GM19455 (cell line): Measurements from ENCODE around the gene GPT2.
"Not testable (repeated sequence)": the region's sequence is repeated elsewhere in the genome, so short reads cannot be mapped to it uniquely, and the experiment has no call there.

Experiments used
- ATAC-seq: cut with Tn5 transposase; IDR thresholded peaks from one replicate; pipeline ENCODE4 v1.9.1; 2021; ENCODE audit not compliant: unreplicated experiment

GPT2 gene

DNA sequence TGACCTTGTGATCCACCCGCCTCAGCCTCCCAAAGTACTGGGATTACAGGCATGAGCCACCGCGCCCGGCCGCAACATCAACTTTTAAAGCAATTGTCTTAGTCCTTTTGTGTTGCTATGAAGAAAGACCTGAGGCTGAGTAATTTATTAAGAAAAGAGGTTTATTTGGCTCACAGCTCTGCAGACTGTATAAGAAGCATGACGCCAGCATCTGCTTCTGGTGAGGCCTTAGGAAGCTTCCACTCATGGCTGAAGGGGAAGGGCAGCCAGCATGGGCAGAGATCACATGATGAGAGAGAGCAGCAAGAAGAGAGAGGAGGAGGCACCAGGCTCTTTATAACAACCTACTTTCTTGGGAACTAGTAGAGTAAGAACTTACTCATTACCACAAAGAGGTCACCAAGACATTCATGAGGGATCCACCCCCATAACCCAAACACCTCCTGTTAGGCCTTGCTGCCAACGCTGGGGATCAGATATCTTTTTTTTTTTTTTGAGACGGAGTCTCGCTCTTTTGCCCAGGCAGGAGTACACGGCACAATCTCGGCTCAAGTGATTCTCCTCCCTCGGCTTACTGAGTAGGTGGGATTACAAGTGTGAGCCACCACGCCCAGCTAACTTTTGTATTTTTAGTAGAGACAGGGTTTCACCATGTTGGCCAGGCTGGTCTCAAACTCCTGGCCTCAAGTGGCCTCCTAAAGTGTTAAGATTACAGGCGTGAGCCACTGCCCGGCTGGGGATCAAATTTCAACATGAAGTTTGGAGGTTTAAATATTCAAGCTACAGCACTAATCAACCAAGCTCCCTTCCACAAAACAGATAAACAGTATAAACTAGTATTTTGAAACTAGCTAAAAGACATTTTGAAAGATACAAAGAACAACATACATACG lies 21.4 kb upstream of the GPT2 start:
- no peak for ATAC-seq

- ATAC-seq: no peak
Measured at GRCh38 chr16:46866286-46866685, 17.9 kb upstream of the GPT2 start.

GRCh38 chr16:46867486-46867885 lies 16.7 kb upstream of the GPT2 start:
- ATAC-seq: not testable (repeated sequence)

- ATAC-seq: not testable (repeated sequence)
Measured at GRCh38 chr16:46868891-46869290, 15.3 kb upstream of the GPT2 start.

DNA sequence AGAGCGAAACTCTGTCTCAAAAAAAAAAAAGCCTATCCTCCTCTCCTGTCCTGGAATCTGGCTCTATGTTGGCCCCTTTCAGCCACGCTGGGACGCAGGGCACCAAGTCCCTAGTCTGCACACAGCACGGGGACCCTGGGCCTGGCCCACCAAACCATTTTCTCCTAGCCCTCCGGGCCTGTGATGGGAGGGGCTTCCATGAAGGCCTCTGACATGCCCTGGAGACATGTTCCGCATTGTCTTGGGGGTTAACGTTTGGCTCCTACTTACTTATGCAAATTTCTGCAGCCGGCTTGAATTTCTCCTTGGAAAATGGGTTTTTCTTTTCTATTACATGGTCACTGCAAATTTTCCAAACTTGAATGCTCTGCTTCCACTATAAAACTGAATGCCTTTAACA lies 12.6 kb upstream of the GPT2 start:
- no peak for ATAC-seq

- ATAC-seq: no peak
Measured at GRCh38 chr16:46873201-46873600, 11.0 kb upstream of the GPT2 start.

GRCh38 chr16:46875243-46875642 lies 8.9 kb upstream of the GPT2 start:
- no peak for ATAC-seq

DNA sequence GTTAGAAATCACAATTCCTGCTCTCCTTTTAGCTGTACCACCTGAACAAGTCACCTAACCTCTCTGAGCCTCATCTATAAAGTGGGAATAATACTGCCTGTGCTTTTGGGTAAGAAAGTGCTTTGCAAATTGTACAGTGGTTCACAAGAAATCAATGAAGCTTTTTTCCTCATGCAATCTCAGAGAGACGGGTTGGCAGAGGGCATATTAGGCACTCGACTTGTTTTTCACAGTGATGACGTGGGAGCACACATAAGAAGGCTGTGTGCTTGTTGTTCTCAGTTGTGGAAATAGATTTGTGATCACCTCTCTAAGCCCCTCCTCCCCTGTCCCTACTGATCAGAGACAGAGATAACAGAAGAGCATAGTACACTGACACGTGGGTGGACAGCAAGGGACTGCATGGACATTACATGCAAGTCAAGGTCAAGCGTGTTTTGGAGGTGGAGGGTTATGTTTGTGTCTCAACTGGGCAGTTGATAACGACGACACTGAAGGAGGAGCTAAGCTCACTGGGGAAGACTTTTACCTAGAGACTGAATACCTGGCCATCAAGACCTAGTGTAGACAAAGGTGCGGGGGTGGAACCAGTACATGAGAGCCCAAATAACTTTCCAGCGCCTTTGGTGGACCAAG lies 1.7 kb upstream of the GPT2 start:
- ATAC-seq: no peak

- ATAC-seq: no peak
Measured at GRCh38 chr16:46882940-46883307, 1.2 kb upstream of the GPT2 start.

GRCh38 chr16:46883353-46883689 lies 841 bp upstream of the GPT2 start:
- ATAC-seq: no peak

GRCh38 chr16:46884513-46885293 lies 541 bp downstream of the GPT2 start:
- peak; percentile 19 for ATAC-seq

DNA sequence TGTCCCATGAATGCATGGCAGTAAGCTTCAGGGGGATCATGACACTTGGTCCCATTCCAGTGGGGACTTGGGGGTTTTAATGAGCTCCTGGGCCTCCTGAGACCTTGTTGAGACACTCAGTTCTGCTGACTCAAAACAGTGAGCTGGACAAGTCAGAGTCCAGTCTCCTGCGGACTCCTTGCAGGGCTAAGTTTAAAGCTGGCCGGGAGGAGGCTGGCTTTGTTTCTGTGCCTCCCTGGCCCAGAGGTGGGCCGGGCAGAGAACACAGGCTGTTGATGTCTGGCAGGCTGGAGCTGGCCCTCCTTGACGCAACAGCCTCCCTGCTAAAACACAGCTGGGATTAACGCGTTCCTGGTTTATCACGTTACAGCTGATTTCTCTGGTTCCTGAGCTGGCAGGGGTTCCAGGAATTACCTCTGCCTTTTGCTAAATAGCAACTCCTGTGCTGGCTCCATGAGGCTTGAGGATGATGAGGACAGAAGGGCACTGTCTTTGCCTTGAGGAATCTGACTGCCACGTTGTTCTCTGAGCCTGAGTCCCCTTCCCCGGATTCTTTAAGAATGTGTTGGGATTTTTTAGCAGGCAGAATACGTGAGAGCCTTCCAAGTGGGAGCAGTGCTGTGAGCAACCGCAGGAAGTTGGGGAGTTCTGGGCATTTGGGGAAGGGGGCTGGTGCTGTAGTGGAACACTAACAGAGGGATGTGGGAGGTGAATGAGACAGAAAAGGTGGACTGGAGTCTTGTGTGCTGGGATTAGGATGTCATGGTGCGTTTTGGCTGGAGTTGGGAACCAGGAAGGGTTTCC lies 2.0 kb downstream of the GPT2 start:
- no peak for ATAC-seq

DNA sequence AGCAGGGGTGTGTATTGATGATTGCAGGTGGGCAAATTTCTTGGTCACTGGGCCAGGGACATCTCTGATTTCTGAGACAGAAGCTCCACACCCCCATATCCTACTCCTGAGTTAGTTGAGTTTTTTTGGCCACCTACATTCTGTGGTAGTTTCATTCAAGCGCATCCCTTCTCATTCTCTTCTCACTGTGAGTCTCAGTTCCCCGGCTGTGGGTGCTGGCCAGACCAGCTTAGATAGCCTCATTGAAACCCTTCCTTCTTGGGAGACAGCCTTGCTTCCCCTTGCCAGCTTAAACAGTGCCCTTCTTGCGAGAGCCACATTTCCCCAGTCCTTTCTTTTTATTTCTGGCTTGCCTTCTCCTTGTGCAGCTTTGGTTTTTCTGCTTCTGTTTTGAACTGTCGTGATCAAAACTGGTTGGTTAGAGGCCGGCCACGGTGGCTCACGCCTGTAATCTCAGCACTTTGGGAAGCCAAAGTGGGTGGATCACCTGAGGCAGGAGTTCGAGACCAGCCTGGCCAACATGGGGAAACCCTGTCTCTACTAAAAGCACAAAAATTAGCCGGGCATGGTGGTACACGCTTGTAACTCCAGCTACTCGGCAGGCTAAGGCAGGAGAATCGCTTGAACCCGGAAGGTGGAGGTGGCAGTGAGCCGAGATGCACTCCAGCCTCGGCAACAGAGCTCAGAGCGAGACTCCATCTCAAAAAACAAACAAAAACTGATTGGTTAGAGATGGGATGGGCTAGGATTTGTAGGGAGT lies 2.8 kb downstream of the GPT2 start:
- no peak for ATAC-seq

GRCh38 chr16:46887524-46887854 lies 3.3 kb downstream of the GPT2 start:
- no peak for ATAC-seq

DNA sequence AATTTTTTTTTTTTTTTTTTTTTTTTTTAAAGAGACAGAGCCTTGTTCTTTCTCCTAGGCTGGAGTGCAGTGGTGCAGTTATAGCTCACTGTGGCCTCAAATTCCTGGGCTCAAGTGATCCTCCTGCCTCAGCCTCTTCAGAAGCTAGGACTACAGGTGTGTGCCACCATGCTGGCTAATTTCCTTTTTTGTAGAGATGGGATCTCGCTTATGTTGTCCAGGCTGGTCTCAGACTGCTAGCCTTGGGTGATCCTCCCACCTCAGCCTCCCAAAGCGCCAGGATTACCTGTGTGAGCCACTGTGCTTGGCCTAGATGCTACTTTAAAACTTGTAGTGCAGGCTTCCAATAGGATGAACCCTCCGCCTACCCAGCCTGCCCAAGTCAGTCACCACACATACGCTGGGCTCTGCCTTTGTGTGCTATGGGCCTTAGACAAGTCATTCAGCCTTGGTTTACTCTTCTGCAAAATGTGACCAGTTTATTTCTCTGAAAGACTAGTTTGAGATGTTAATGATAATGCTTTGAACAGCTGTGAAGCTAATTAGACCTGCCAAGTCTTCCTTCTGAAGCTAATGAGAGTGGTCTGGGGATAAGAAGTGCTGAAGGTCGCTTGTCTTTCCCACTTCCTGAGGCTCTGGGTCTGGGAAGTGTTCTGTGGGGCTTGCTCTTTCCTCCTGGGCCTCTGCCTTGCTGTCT lies 5.2 kb downstream of the GPT2 start:
- ATAC-seq: no peak

DNA sequence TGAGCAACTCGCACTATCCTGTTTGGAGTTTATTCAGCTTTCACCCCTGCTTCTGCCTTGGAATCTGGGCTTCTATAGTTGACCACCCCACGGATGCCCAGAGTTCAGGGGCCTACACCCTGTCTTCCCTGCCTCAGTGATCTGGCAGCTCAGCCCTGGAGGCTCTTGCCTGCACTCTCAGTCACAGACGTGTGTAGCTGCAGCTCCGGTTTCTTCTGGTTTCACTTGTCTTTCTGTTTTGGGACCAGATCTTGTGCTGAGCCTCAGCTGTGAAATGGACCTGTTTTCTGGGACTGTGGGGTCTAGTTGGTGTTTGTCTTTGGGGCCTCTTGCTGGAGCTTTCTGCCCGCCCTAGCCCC lies 5.8 kb downstream of the GPT2 start:
- ATAC-seq: peak; percentile 79

- ATAC-seq: no peak
Measured at GRCh38 chr16:46891910-46892309, 7.7 kb downstream of the GPT2 start.

DNA sequence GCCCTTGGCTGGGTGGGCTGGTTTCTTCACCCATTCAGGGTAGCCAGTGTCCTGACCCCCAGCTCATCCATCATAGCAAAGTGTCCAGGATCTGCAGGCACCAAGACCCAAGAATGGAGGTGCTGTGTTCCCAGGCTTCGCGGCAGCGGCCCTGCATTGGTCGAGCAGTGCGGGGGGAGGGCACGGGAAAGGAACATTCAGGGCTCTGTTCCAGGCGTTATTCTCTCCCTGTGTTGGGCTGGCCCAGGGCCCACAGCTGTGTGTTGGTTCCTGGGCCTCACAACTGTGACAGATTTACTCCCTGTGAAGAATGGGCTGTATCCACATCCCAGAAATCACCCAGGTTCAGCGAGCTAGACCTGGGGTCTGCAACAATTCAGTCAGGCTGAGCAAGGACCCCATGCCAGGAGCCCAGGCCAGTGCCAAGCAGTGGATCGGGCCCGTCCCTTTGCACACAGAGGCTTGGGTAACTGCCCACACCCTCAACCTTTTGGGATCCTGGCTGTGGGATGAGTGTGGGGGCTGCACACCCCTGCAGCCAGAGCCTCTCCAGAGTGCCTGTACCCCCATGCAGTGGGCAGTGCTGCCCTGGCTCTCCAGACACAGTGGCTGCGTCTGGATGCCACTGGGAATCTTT lies 10.0 kb downstream of the GPT2 start:
- no peak for ATAC-seq
